WTC11 (cell line): ENCODE data around the gene CSPG4. TPM values are rescaled to one million over a fixed set of nuclear protein-coding genes. Genes with fewer than 3 reads are reported as not detected.

Experiments used
- ATAC-seq: fragments of 200-7000 bp; cut with Tn5 transposase; 2 replicates; pipeline ENCODE4 v1.10.0; 2021; ENCODE audit warnings: mild to moderate bottlenecking, moderate library complexity
- CTCF ChIA-PET: fragments of 300-600 bp; sonication (Branson Sonifier 250); formaldehyde crosslinking; loops from one replicate; lab custom pipeline; 2021; ENCODE audit warnings: antibody characterized with exemption; lab: Charles Lee
- POLR2A ChIA-PET: fragments of 350-600 bp; sonication (Branson Sonifier 250); formaldehyde crosslinking; loops from one replicate; lab custom pipeline; 2021; ENCODE audit warnings: antibody characterized with exemption; lab: Charles Lee
- DNase-seq: peaks from one replicate; pipeline ENCODE4 v3.0.0; 2021; ENCODE audit warnings: low spot score
- H3K27ac Mint-ChIP-seq: 2 replicates; pipeline ENCODE4 v1.8.0; 2021; ENCODE audit warnings: mixed read lengths
- H3K27me3 Mint-ChIP-seq: 2 replicates; pipeline ENCODE4 v1.8.0; 2021; ENCODE audit warnings: low read depth, mild to moderate bottlenecking, moderate library complexity, mixed read lengths
- H3K36me3 Mint-ChIP-seq: 2 replicates; pipeline ENCODE4 v1.8.0; 2021; ENCODE audit warnings: mixed read lengths
- H3K4me1 Mint-ChIP-seq: 2 replicates; pipeline ENCODE4 v1.8.0; 2022; ENCODE audit warnings: mixed read lengths
- H3K4me3 Mint-ChIP-seq: 2 replicates; pipeline ENCODE4 v1.8.0; 2021; ENCODE audit warnings: mild to moderate bottlenecking, moderate library complexity, mixed read lengths
- H3K9me3 Mint-ChIP-seq: 2 replicates; pipeline ENCODE4 v1.8.0; 2021; ENCODE audit warnings: mixed read lengths
- ATF2 ChIP-seq: sonication (generic); formaldehyde crosslinking; IDR thresholded peaks from 2 replicates; pipeline ENCODE4 v1.8.1; 2022; ENCODE audit warnings: low read depth, missing genetic modification reagents, borderline replicate concordance
- EMX1 ChIP-seq: fragments of 250-450 bp; sonication (Bioruptor Pico); IDR thresholded peaks from 2 replicates; pipeline ENCODE4 v1.8.0; 2021; ENCODE audit warnings: mild to moderate bottlenecking
- JUN ChIP-seq: sonication (generic); formaldehyde crosslinking; IDR thresholded peaks from 2 replicates; pipeline ENCODE4 v1.8.0; 2023; ENCODE audit warnings: mild to moderate bottlenecking, missing genetic modification reagents
- NFYB ChIP-seq: sonication (generic); formaldehyde crosslinking; conservative IDR thresholded peaks from 2 replicates; pipeline ENCODE4 v1.8.0; 2022; ENCODE audit warnings: low read depth, missing genetic modification reagents
- PRRX2 ChIP-seq: fragments of 250-450 bp; sonication (Bioruptor Pico); IDR thresholded peaks from 2 replicates; pipeline ENCODE4 v1.8.0; 2021; ENCODE audit warnings: mild to moderate bottlenecking
- SP1 ChIP-seq: sonication (generic); formaldehyde crosslinking; conservative IDR thresholded peaks from 2 replicates; pipeline ENCODE4 v1.8.1; 2022; ENCODE audit warnings: missing genetic modification reagents
- STAT6 ChIP-seq: sonication (generic); formaldehyde crosslinking; conservative IDR thresholded peaks from 2 replicates; pipeline ENCODE4 v1.8.1; 2023; ENCODE audit warnings: mild to moderate bottlenecking, low read depth, missing genetic modification reagents, moderate library complexity
- TCF7 ChIP-seq: sonication (generic); formaldehyde crosslinking; IDR thresholded peaks from 2 replicates; pipeline ENCODE4 v1.8.0; 2022; ENCODE audit warnings: mild to moderate bottlenecking, low read depth, missing genetic modification reagents, moderate library complexity
- ZNF121 ChIP-seq: sonication (generic); formaldehyde crosslinking; IDR thresholded peaks from 2 replicates; pipeline ENCODE4 v1.8.0; 2023; ENCODE audit warnings: missing genetic modification reagents
- ZNF232 ChIP-seq: sonication (generic); formaldehyde crosslinking; IDR thresholded peaks from 2 replicates; pipeline ENCODE4 v1.8.0; 2022; ENCODE audit warnings: mild to moderate bottlenecking, missing genetic modification reagents
- ZNF263 ChIP-seq: sonication (generic); formaldehyde crosslinking; IDR thresholded peaks from 2 replicates; pipeline ENCODE4 v1.8.1; 2022; ENCODE audit warnings: low read depth, mild to moderate bottlenecking, moderate library complexity, missing genetic modification reagents
- ZNF671 ChIP-seq: fragments of 250-450 bp; sonication (Bioruptor Pico); IDR thresholded peaks from 2 replicates; pipeline ENCODE4 v1.8.0; 2021; ENCODE audit warnings: mild to moderate bottlenecking
- total RNA-seq: library from RNA; stranded (reverse); gene quantifications from 3 replicates; pipeline ENCODE4 v1.2.3, GENCODE V29; 2021
- TF ChIP-seq, protein P1 (sequence below): sonication (generic); formaldehyde crosslinking; IDR thresholded peaks from 2 replicates; pipeline ENCODE4 v1.8.1; 2023; ENCODE audit warnings: mild to moderate bottlenecking, missing genetic modification reagents, moderate library complexity
- TF ChIP-seq, protein P2 (sequence below): sonication (generic); formaldehyde crosslinking; IDR thresholded peaks from 2 replicates; pipeline ENCODE4 v1.8.1; 2023; ENCODE audit warnings: mild to moderate bottlenecking, moderate library complexity, missing genetic modification reagents
- TF ChIP-seq, protein P3 (sequence below): sonication (generic); formaldehyde crosslinking; IDR thresholded peaks from 2 replicates; pipeline ENCODE4 v1.8.1; 2023; ENCODE audit warnings: mild to moderate bottlenecking, missing genetic modification reagents
- TF ChIP-seq, protein P4 (sequence below): sonication (generic); formaldehyde crosslinking; IDR thresholded peaks from 2 replicates; pipeline ENCODE4 v1.8.0; 2023; ENCODE audit warnings: mild to moderate bottlenecking, missing genetic modification reagents

Gene CSPG4
- total RNA-seq, 1 experiment from 2014 or later, result 2.9 TPM

- peaks cover 20% of the 10 kb centered on the region for H3K4me1 Mint-ChIP-seq
- peak overlapping the region; percentile 89; the same call in 1 of the 2 replicates for H3K27ac Mint-ChIP-seq
- no peaks in the 10 kb centered on the region for H3K9me3 Mint-ChIP-seq
- TF ChIP-seq, protein P1, sequence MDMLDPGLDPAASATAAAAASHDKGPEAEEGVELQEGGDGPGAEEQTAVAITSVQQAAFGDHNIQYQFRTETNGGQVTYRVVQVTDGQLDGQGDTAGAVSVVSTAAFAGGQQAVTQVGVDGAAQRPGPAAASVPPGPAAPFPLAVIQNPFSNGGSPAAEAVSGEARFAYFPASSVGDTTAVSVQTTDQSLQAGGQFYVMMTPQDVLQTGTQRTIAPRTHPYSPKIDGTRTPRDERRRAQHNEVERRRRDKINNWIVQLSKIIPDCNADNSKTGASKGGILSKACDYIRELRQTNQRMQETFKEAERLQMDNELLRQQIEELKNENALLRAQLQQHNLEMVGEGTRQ, result no peak
- TF ChIP-seq ATF2, result no peak
- 0 out of 2 replicates have a peak, but pooled peaks have one; percentile 33 for TF ChIP-seq NFYB
- TF ChIP-seq, all 79 proteins: peak for 1
- Mint-ChIP-seq H3K36me3 (no peaks in the 10 kb centered on the region; the same call in 1 of the 2 replicates), H3K27me3 (no peaks in the 10 kb centered on the region), H3K4me3 (no peak overlapping the region)
- DNase-seq (no peak), ATAC-seq (peak; percentile 57)
- CTCF ChIA-PET, result interaction anchor here (0.6 to 2.1 kb wide), 7 partner anchors 11 to 304 kb away, joined by 3 to 11 read pairs (median 7); partner anchors contain the start of genes MAN2C1 and SNX33
- POLR2A ChIA-PET, result interaction anchor here (1.0 to 2.2 kb wide), 4 partner anchors 11 to 217 kb away, joined by 3 to 12 read pairs (median 6); partner anchors contain the start of genes IMP3 and SNX33
Observed at GRCh38 chr15:75671730-75672602, 40.7 kb downstream of the CSPG4 start.

DNA sequence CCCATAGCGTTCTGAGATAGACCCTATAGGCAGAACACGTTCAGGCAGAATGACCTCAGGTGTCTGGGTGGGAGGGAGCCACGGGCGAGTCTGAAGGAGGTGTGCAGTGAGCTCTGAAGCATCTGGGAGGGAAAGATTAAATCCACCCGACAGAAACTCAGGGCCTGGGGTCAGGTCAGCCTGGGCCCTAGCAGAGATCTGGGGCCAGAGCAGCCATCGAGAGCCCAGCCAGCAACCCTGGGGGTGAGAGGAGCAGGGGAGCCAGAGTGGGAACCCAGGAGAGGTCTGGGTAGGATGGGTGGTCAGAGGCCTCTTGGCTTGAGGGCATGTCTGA lies 42.8 kb downstream of the CSPG4 start:
- no peak overlapping the region for H3K4me3 Mint-ChIP-seq
- no peaks in the 10 kb centered on the region for H3K27me3 Mint-ChIP-seq
- H3K4me1 Mint-ChIP-seq, result peaks cover 20% of the 10 kb centered on the region
- no peaks in the 10 kb centered on the region; the same call in 1 of the 2 replicates for H3K36me3 Mint-ChIP-seq
- TF ChIP-seq ZNF121 (CRISPR knock-in tag) (no peak), EMX1 (CRISPR knock-in tag) (no peak), ZNF671 (no peak), TCF7 (CRISPR knock-in tag) (no peak), PRRX2 (CRISPR knock-in tag) (no peak), NFYB (no peak), ZNF232 (no peak), ZNF263 (CRISPR knock-in tag) (no peak), JUN (CRISPR knock-in tag) (no peak), SP1 (CRISPR knock-in tag) (no peak), STAT6 (CRISPR knock-in tag) (no peak)
- TF ChIP-seq, protein P2, sequence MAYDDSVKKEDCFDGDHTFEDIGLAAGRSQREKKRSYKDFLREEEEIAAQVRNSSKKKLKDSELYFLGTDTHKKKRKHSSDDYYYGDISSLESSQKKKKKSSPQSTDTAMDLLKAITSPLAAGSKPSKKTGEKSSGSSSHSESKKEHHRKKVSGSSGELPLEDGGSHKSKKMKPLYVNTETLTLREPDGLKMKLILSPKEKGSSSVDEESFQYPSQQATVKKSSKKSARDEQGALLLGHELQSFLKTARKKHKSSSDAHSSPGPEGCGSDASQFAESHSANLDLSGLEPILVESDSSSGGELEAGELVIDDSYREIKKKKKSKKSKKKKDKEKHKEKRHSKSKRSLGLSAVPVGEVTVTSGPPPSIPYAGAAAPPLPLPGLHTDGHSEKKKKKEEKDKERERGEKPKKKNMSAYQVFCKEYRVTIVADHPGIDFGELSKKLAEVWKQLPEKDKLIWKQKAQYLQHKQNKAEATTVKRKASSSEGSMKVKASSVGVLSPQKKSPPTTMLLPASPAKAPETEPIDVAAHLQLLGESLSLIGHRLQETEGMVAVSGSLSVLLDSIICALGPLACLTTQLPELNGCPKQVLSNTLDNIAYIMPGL (CRISPR knock-in tag), result no peak
- TF ChIP-seq, protein P3, sequence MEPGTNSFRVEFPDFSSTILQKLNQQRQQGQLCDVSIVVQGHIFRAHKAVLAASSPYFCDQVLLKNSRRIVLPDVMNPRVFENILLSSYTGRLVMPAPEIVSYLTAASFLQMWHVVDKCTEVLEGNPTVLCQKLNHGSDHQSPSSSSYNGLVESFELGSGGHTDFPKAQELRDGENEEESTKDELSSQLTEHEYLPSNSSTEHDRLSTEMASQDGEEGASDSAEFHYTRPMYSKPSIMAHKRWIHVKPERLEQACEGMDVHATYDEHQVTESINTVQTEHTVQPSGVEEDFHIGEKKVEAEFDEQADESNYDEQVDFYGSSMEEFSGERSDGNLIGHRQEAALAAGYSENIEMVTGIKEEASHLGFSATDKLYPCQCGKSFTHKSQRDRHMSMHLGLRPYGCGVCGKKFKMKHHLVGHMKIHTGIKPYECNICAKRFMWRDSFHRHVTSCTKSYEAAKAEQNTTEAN, result no peak
- TF ChIP-seq, protein P4, sequence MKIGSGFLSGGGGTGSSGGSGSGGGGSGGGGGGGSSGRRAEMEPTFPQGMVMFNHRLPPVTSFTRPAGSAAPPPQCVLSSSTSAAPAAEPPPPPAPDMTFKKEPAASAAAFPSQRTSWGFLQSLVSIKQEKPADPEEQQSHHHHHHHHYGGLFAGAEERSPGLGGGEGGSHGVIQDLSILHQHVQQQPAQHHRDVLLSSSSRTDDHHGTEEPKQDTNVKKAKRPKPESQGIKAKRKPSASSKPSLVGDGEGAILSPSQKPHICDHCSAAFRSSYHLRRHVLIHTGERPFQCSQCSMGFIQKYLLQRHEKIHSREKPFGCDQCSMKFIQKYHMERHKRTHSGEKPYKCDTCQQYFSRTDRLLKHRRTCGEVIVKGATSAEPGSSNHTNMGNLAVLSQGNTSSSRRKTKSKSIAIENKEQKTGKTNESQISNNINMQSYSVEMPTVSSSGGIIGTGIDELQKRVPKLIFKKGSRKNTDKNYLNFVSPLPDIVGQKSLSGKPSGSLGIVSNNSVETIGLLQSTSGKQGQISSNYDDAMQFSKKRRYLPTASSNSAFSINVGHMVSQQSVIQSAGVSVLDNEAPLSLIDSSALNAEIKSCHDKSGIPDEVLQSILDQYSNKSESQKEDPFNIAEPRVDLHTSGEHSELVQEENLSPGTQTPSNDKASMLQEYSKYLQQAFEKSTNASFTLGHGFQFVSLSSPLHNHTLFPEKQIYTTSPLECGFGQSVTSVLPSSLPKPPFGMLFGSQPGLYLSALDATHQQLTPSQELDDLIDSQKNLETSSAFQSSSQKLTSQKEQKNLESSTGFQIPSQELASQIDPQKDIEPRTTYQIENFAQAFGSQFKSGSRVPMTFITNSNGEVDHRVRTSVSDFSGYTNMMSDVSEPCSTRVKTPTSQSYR (CRISPR knock-in tag), result no peak
- peak overlapping the region; percentile 18; the same call in 1 of the 2 replicates for H3K27ac Mint-ChIP-seq
- POLR2A ChIA-PET, result no interaction called here
- H3K9me3 Mint-ChIP-seq, result no peaks in the 10 kb centered on the region
- DNase-seq (no peak), ATAC-seq (no peak)
- CTCF ChIA-PET, result interaction anchor here (1.1 kb wide), 1 partner anchor 219 kb away, joined by 3 read pairs; the partner anchor contains the start of gene SIN3A
